Measurements from ENCODE around the gene NFIX.

NFIX gene

GRCh38 chr19:13134626-13135025 is 139.4 kb downstream of the NFIX start:
- DNase-seq, result no peak

GRCh38 chr19:13135068-13136062 is 140.1 kb downstream of the NFIX start:
- DNase-seq, result no peak

GRCh38 chr19:13137290-13137794 is 142.1 kb downstream of the NFIX start:
- no peak for DNase-seq

- DNase-seq, result no peak
These were observed 143.1 kb downstream of the NFIX start for GRCh38 chr19:13138171-13138915.

- no peak for DNase-seq
These were observed 143.6 kb downstream of the NFIX start for GRCh38 chr19:13138916-13139198.

GRCh38 chr19:13139633-13140311 is 144.5 kb downstream of the NFIX start:
- DNase-seq, result no peak

GRCh38 chr19:13146763-13147563 is 151.7 kb downstream of the NFIX start:
- DNase-seq, result no peak

Data from NCI-H524 treated with DMSO at 0.1 percent for 48 hours (cell line).